ELF-1 (cell line): Measurements from ENCODE around the gene BTBD6.
"Not testable (repeated sequence)": the region's sequence is repeated elsewhere in the genome, so short reads cannot be mapped to it uniquely, and the experiment has no call there.

Experiments
- DNase-seq: peaks from one replicate; pipeline ENCODE4 v3.0.0-alpha.2; 2016; ENCODE audit warnings: low read depth, low spot score

BTBD6 gene

GRCh38 chr14:105269405-105269804 lies 21.1 kb downstream of the BTBD6 start:
- no peak for DNase-seq

- DNase-seq, result no peak
Measured at GRCh38 chr14:105271224-105271890, 23.0 kb downstream of the BTBD6 start.

DNA sequence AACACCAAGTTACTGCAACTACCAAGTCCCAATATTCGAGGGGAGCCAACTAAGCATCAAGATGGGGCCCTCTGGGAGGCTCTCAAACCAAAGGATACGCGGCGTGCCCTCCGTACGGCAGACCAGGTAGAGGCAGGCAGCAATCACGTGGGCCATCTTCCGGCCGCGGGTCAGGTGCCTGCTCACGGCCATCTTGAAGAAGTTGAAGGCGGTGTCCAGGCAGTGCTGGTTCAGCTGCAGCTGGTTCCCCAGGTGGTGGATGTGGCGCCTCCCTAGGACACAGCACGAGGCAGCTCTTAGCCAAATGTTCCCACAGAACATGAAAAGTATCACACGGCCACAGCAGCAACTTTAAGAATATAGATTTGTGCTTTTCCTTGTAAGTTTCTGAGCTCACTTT lies 24.3 kb downstream of the BTBD6 start:
- DNase-seq, result peak; percentile 27

DNA sequence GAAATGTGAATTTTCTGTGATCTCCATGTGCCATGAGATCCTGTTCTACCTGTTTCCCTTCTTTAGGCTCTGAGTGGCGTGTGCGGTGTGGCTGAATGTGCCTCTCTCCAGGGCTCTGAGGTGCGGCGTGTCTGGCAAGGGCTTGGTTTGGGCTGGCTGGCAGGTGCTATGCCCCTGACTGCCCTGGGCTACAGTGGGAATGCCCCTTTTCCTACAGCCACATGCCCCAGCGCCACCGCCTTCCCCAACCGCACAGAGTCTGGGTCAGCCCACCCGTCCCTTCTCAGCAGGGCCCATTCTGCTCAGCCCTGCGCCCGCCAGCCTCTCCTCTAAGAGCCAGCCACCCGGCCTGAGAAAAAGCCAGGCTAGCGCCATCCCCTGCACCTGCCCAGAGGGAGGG lies 24.7 kb downstream of the BTBD6 start:
- DNase-seq, result peak; percentile 38

GRCh38 chr14:105274637-105275036 lies 26.3 kb downstream of the BTBD6 start:
- DNase-seq, result no peak

- DNase-seq, result peak; percentile 17
Measured at GRCh38 chr14:105275267-105275946, 27.1 kb downstream of the BTBD6 start.

- not testable (repeated sequence) for DNase-seq
Measured at GRCh38 chr14:105277448-105277847, 29.1 kb downstream of the BTBD6 start.

DNA sequence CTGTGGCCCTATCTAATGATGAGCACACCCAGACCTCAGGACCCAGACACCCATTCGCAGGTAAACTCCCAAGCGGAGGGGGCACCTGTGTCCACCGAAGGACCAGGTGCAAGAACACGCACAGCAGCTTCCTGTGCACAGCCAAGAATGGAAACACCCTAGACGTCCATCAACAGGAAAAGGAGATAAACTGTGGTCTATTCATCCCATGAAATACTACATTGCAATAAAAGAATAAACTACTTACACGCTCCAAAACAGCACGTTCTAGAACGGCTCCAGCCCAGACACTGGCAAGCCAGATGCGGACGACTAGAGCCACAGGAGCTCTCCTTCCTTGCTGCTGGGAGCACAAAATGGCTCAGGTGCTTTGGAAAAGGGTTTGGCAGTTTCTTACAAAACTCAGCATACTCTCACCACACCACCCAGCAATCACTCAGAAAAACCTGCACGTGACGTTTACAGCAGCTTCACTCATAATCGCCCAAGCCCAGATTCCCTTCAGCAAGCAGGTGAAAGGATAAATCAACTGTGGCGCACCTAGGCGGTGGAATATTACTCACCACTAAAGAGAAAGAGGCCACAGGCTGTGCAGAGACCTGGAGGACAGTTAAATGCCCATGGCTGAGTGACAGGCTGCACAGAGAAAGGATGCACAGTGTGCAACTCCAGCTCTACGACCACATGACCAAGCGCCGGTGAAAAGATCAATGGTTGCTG lies 31.5 kb downstream of the BTBD6 start:
- DNase-seq, result no peak

GRCh38 chr14:105280525-105280924 lies 32.2 kb downstream of the BTBD6 start:
- no peak for DNase-seq

DNA sequence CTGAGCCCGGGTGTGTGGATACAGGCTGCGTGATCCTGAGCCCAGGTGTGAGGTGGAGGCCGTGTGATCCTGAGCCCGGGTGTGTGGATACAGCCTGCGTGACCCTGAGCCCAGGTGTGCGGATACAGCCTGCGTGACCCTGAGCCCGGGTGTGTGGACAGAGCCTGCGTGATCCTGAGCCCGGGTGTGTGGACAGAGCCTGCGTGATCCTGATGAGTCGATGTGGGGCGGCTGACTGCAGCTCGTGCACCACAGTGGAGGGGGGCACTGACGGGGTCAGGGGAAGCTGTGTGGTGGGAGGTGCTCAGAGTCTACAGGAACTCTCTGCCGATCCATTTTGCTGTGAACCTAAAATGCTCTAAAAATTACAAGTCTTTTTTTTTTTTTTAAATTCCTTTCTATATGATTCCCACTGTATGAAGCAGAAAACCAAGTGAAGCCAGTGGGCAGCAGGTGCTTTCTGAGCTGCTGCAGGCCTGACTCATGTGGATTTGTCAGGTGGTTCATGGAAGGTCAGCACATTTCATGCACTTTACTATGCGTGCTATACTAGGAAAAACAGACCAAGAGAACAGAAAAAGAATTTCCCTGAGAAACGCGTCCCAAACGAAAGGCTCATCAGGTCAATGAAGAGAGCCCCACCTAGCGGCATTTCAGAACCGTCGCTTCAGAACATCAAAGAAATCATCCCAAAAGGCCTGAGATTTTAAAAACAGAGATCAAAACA lies 33.2 kb downstream of the BTBD6 start:
- peak; percentile 58 for DNase-seq

GRCh38 chr14:105282098-105282725 lies 33.9 kb downstream of the BTBD6 start:
- DNase-seq, result no peak

DNA sequence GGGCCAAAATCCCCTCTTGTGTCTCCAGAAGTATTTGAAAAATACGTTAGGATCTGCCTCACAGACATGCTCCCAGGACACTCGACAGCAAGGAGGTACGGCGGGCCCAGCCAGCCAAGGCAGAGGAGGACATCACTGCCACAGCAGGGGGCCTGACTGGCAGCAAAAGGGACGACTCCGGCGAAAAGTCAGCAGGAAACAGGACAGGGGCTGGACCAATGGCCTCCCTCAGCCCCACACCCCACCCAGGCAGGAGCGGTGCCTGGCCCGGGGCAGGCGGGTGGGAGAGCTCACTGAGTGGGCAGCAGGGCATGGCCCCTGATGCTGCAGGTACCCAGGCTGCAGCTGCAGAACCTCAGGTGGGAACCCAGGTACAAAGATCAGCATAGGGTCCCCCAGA lies 34.7 kb downstream of the BTBD6 start:
- DNase-seq, result peak; percentile 44

DNA sequence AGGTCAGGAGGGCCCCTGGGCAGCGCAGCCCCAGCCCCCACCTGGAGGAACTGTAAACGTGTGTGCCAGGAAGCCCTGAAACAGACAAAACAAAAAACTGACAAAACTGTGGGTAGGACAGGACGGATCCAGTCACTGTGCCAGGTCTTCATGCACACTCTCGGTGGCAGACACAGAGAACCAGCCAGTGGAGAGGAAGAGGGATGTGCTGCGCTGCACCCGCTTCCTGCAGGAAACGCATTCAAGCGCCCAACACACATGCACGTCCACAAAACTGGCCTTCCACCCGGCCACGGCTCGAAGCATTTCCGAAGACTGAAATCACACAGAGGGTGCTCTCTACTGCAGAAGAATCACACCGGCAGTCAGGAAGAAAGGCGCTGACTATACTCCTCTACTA lies 35.6 kb downstream of the BTBD6 start:
- DNase-seq, result no peak

DNA sequence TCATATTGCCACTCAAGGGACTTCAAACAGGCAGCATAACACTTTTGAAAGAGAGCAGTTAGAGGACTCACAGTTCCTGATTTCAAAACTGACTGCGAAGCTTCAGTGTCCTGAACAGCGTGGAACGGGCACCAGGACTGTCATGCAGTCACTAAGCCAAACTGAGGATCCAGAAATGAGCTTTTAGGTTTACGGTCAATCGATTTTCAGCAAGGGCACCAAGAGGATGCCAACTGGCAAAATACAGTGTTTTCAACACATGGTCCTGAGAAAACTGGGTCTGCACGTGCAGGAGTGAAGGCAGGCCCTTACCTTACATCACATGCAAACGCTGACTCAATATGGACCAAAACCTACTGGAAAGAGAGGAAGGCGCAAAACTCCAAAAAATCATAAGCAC lies 36.8 kb downstream of the BTBD6 start:
- DNase-seq, result no peak

GRCh38 chr14:105286759-105287144 lies 38.4 kb downstream of the BTBD6 start:
- DNase-seq, result no peak

GRCh38 chr14:105287249-105288102 lies 39.1 kb downstream of the BTBD6 start:
- DNase-seq, result peak; percentile 39

DNA sequence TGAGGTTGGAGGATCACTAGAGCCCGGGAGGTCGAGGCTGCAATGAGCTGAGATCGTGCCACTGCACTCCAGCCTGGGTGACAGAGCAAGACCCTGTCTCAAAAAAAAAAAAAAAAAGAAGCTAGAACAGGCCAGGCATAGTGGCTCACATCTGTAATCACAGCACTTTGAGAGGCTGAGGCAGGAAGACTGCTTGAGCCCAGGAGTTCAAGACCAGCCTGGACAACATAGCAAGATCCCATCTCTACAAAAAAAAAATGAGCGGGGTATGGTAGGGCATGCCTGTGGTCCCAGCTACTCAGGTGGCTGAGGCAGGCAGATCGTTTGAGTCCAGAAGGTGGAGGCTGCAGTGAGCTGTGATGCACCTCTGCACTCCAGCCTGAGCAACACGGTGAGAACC lies 40.6 kb downstream of the BTBD6 start:
- DNase-seq, result not testable (repeated sequence)

DNA sequence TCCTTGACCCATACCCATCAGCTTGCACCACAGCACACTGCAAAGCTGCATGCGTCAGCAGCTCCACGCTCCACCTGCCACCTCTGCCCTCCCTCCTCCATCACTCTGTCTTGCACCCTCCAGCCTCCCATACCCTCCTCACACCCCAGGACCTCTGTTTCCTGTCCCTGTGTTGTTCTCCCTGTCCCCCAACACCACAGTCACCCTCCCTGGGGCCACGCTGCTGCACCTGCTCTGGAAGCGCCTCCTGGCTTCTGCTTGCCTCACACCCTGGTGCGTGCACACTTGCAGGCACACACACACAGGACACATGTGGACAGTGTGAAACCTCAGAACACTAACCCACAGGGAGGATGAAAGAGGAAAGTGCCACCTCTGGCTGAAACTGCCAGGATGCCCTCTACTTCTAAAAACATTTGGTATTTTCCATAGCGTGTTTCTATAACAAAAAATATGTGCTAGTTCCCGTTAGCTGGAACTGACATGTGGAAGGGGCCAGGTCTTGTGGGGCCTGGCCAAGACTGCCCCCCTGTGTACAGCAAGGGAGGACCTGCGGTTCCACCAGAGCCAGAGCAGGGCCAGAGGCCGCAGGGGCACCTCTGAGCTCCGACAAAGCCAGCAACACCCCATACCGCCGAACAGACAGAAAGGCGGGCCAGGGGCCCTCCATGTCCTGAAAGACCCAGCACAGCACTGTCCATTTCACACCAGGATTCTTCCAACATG lies 42.5 kb downstream of the BTBD6 start:
- no peak for DNase-seq

DNA sequence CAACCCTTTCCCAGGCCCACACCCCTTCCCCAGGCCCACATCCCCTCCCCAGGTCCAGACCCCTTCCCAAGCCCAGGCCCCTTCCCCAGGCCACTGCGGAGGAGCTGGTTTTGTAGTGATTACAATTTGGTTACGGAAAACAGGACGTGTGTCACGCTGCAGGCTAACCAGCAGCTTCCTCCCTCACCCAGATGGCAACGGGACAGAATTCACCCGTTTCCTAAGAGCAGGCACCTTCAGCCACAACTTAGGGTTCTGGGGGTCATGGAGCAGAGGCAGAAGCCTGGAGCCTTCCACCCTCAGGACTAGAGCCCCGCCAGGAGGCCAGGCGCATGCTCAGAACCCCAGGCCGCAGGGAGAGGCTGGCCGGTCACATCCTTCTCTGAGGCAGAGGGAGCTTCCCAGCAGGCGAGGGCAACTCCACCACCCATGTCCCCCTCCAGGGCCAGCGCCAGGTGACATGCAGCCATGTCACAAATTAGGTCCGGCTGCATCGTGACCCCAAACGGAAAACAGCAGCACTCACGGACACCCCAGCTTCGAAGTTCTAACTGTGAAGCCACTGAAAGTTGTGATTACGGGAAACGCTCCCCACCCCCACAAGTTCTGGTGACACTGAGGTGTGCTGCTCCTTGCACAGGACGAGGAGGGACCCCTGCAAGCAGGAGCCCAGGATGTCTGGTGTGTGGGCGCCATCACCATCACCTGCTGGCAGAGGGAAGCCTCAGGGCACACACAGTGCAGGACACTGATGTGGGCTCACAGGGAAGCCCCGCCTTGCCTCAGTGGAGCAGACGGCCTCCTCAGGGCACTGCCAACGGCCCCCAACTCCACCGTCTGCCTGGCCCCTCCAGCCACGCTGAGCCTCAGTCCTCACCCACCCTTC lies 44.7 kb downstream of the BTBD6 start:
- DNase-seq, result no peak
